Lung (tissue), 12 donors: ENCODE data around the gene UGT1A6. TPM values are rescaled to one million over a fixed set of nuclear protein-coding genes. Genes with fewer than 3 reads are reported as not detected.

Experiments
- ATAC-seq: fragments of 200-7000 bp; cut with Tn5 transposase; one replicate; pipeline ENCODE4 v1.9.1; 2020; ENCODE audit warnings: moderate number of reproducible peaks; ENCODE audit not compliant: insufficient read depth, low FRiP score
- DNase-seq, 3 donors: peaks; one replicate each; pipeline ENCODE4 v3.0.0-alpha.2; 2013 to 2017
- H3K27ac ChIP-seq, 2 donors: one replicate each; pipeline ENCODE4 v1.5.1; 2013; ENCODE audit warnings: mild to moderate bottlenecking in 2 of 2, moderate library complexity in 2 of 2, control low read depth in 1 of 2, inconsistent platforms in 1 of 2, low read depth in 1 of 2, low read length in 1 of 2
- H3K27me3 ChIP-seq, 3 donors: one replicate each; pipeline ENCODE4 v1.5.1; 2013; ENCODE audit warnings: low read length in 2 of 3; ENCODE audit not compliant: control insufficient read depth in 3 of 3, insufficient read depth in 3 of 3
- H3K36me3 ChIP-seq, 4 donors: one replicate each; pipeline ENCODE4 v1.5.1; 2013; ENCODE audit warnings: low read length in 4 of 4, mild to moderate bottlenecking in 1 of 4, moderate library complexity in 1 of 4; ENCODE audit not compliant: control insufficient read depth in 4 of 4, insufficient read depth in 4 of 4
- H3K4me1 ChIP-seq, 5 donors: one replicate each; pipeline ENCODE4 v1.5.1; 2013; ENCODE audit warnings: low read length in 5 of 5, mild to moderate bottlenecking in 2 of 5, moderate library complexity in 1 of 5; ENCODE audit not compliant: control insufficient read depth in 5 of 5, insufficient read depth in 5 of 5
- H3K4me3 ChIP-seq: one replicate; pipeline ENCODE4 v1.5.1; 2013; ENCODE audit warnings: mild to moderate bottlenecking, control low read depth, moderate library complexity
- H3K9ac ChIP-seq, 2 donors: one replicate each; pipeline ENCODE4 v1.5.1; 2013; ENCODE audit warnings: low read length in 2 of 2, control low read depth in 1 of 2; ENCODE audit not compliant: insufficient read depth in 1 of 2
- H3K9me3 ChIP-seq, 4 donors: one replicate each; pipeline ENCODE4 v1.5.1; 2013; ENCODE audit warnings: low read length in 3 of 4, mild to moderate bottlenecking in 1 of 4, moderate library complexity in 1 of 4; ENCODE audit not compliant: control insufficient read depth in 4 of 4, insufficient read depth in 3 of 4
- WGBS, 2 donors: extraction: QIAGEN DNeasy Blood & Tissue Kit; methylation state at CpG; one replicate each; pipeline ENCODE4 v1.1.7; 2013; 5-methylcytosine and 5-hydroxymethylcytosine counted together
- polyA plus RNA-seq, 2 donors: library from polyadenylated mRNA; stranded (reverse); fragments of 200-250 nt; gene quantifications; one replicate each; pipeline ENCODE4 v1.2.1, GENCODE V29; 2013
- total RNA-seq, 2 donors: library from RNA; depleted of rRNA in 1 of 2; stranded (reverse); fragments of >200 nt in 1 of 2; gene quantifications; one replicate each; pipeline ENCODE4 v1.2.1, GENCODE V29; 2014 to 2021
- TF ChIP-seq, protein P1 (sequence below): IDR thresholded peaks from 2 replicates; pipeline ENCODE4 v1.5.1; 2012; ENCODE audit warnings: mild to moderate bottlenecking; ENCODE audit errors: control extremely low read depth, extremely low read depth
- donor health status: control.
- donor health status: control.
- donor health status: Bipolar disorder and iron deficiency.
- donor health status: healthy.
- donor health status: DM: yes; HTN: yes; CAD: no.

The UGT1A6 gene
- total and polyA plus RNA-seq, 4 donors = 0.63 to 2.3 (median 1.5) TPM

DNA sequence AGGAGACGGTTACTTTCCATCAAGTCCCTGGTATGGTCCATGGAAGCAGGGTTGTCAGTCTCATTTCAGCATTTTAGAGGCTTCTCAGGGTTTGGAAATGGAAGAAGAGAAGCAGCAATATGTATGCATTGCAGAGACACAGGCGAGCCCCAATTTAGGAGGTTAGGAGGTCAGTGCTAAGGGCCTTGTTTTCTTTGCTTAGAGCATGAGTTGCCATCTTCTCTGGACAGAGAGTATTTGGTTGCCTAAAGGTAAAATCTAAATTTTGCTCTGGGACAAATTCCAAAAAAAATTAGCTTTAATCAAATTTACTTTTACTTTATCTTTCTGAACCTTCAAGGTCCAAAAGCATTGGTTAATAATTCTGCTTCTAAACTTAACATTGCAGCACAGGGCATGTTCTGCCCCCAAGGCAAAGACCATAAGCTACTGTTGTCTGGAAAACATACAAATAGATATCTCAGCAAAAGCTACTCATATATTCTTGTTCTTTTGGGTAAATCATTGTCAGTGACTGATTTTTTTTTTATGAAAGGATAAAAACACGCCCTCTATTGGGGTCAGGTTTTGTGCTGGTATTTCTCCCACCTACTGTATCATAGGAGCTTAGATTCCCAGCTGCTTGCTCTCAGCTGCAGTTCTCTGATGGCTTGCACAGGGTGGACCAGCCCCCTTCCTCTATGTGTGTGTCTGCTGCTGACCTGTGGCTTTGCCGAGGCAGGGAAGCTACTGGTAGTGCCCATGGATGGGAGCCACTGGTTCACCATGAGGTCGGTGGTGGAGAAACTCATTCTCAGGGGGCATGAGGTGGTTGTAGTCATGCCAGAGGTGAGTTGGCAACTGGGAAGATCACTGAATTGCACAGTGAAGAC is 21.2 kb upstream of the UGT1A6 start, which contains the start of gene UGT1A9:
TSS of gene UGT1A9 (plus strand) at position 609 of the 872 bp plus-strand sequence. CDS start at position 646, 37 bp downstream.
- 86 to 90% methylated on average over 5 of the region's 5 CpGs for WGBS, 2 donors
- H3K27me3 ChIP-seq = no peaks in the 10 kb centered on the region
- ATAC-seq (no peak), DNase-seq (no peak)
- H3K4me3 ChIP-seq = no peak within 1 kb of the TSS
- H3K27ac ChIP-seq = no peak within 1 kb of the TSS
- H3K9me3 ChIP-seq = peaks cover 0 to 2% (median 0%) of the 10 kb centered on the region in 4 donors
- H3K36me3 ChIP-seq = no peaks in the 10 kb centered on the region
- no peaks in the 10 kb centered on the region for H3K4me1 ChIP-seq
- TF ChIP-seq, protein P1, sequence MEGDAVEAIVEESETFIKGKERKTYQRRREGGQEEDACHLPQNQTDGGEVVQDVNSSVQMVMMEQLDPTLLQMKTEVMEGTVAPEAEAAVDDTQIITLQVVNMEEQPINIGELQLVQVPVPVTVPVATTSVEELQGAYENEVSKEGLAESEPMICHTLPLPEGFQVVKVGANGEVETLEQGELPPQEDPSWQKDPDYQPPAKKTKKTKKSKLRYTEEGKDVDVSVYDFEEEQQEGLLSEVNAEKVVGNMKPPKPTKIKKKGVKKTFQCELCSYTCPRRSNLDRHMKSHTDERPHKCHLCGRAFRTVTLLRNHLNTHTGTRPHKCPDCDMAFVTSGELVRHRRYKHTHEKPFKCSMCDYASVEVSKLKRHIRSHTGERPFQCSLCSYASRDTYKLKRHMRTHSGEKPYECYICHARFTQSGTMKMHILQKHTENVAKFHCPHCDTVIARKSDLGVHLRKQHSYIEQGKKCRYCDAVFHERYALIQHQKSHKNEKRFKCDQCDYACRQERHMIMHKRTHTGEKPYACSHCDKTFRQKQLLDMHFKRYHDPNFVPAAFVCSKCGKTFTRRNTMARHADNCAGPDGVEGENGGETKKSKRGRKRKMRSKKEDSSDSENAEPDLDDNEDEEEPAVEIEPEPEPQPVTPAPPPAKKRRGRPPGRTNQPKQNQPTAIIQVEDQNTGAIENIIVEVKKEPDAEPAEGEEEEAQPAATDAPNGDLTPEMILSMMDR = no peak
- H3K9ac ChIP-seq = no peak within 1 kb of the TSS

DNA sequence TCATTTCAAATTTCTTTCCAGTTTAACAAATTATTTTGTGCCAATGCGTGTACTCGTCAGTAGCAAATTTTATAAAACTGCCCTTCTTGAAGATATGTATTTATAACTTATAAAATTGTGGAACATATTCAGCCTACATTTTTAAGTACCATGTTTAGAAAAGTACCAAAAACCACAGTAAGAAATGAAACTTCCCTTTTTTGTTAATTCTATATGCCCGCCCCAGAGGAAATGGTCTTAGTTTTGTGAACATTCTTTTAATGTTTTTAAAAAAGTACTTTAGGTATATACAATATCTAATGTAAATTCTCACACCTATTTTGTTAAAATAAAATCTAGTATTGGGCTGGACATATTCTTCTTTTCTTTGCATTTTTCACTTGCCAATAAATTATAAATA is 19.8 kb upstream of the UGT1A6 start:
- no peak overlapping the region for H3K9ac ChIP-seq
- no peaks in the 10 kb centered on the region for H3K4me1 ChIP-seq
- H3K27me3 ChIP-seq = no peaks in the 10 kb centered on the region
- no peak overlapping the region for H3K27ac ChIP-seq
- H3K36me3 ChIP-seq = no peaks in the 10 kb centered on the region
- peaks cover 0 to 2% (median 0%) of the 10 kb centered on the region in 4 donors for H3K9me3 ChIP-seq
- ATAC-seq (no peak), DNase-seq (no peak)
- 65 to 67% methylated on average over 3 of the region's 3 CpGs for WGBS, 2 donors
- H3K4me3 ChIP-seq = no peak overlapping the region
- TF ChIP-seq, protein P1 = no peak

DNA sequence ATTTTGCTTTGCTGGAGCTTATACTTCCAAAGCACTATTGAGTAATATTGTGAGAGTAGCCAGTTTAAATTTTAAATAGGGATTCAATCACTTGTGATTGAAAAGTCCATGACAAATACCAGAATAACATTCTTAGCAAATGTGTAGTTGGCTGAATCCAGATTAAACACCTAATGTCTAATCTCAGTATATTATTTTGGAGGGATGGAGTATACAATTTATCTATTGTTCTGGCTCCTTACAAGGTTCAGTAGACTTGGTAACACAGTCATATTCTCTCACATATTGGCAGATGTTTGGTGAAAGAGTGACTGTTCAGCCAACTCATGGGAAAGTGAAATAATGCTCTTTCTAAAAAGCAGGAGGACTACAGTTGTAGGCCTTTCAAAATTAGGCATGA is 18.8 kb upstream of the UGT1A6 start:
- ATAC-seq (no peak), DNase-seq (no peak)
- no peaks in the 10 kb centered on the region for H3K36me3 ChIP-seq
- H3K4me3 ChIP-seq = no peak overlapping the region
- TF ChIP-seq, protein P1 = no peak
- no peak overlapping the region for H3K27ac ChIP-seq
- H3K27me3 ChIP-seq = no peaks in the 10 kb centered on the region
- H3K4me1 ChIP-seq = no peaks in the 10 kb centered on the region
- H3K9me3 ChIP-seq = peaks cover 0 to 2% (median 0%) of the 10 kb centered on the region in 4 donors
- no peak overlapping the region for H3K9ac ChIP-seq
